Upper lobe of left lung (tissue), 6 donors: ENCODE measurements around the gene ACSL1. TPM values are rescaled to one million over a fixed set of nuclear protein-coding genes. Genes with fewer than 3 reads are reported as not detected.

Experiments used
- ATAC-seq, 2 donors: fragments of 200-7000 bp; cut with Tn5 transposase; one replicate each; pipeline ENCODE4 v1.9.1; 2022; ENCODE audit warnings: mild to moderate bottlenecking in 2 of 2, moderate library complexity in 2 of 2; ENCODE audit not compliant: low FRiP score in 2 of 2
- DNase-seq, 2 donors: peaks; one replicate each; pipeline ENCODE4 v3.0.0-alpha.2; 2019 to 2020
- H3K27ac ChIP-seq, 4 donors: fragments of 200-600 bp; sonication (generic); one replicate each; pipeline ENCODE4 v1.5.1; 2016 to 2019
- H3K27me3 ChIP-seq, 4 donors: fragments of 200-600 bp; sonication (generic); one replicate each; pipeline ENCODE4 v1.5.1; 2017 to 2019
- H3K36me3 ChIP-seq, 4 donors: fragments of 200-600 bp; sonication (generic); one replicate each; pipeline ENCODE4 v1.5.1; 2016 to 2019
- H3K4me1 ChIP-seq, 4 donors: fragments of 200-600 bp; sonication (generic); one replicate each; pipeline ENCODE4 v1.5.1; 2018 to 2019
- H3K4me3 ChIP-seq, 4 donors: fragments of 200-600 bp; sonication (generic); one replicate each; pipeline ENCODE4 v1.5.1; 2017 to 2019; ENCODE audit warnings: mild to moderate bottlenecking in 2 of 4, moderate library complexity in 1 of 4
- H3K9me3 ChIP-seq, 4 donors: fragments of 200-600 bp; sonication (generic); one replicate each; pipeline ENCODE4 v1.5.1; 2018 to 2019
- EP300 ChIP-seq, 4 donors: sonication (generic); formaldehyde crosslinking; IDR thresholded peaks; one replicate each; pipeline ENCODE4 v1.5.1; 2017; ENCODE audit warnings: antibody characterized with exemption in 4 of 4, control low read depth in 2 of 4
- POLR2A ChIP-seq, 4 donors: fragments of 450-650 bp; IDR thresholded peaks; one replicate each; pipeline ENCODE4 v1.5.1; 2016 to 2017; ENCODE audit warnings: antibody characterized with exemption in 4 of 4, mild to moderate bottlenecking in 2 of 4
- POLR2AphosphoS5 ChIP-seq, 2 donors: sonication (generic); formaldehyde crosslinking; IDR thresholded peaks; one replicate each; pipeline ENCODE4 v1.5.1; 2017; ENCODE audit warnings: antibody characterized with exemption in 2 of 2
- WGBS, 2 donors: methylation state at CpG; one replicate each; pipeline ENCODE4 v1.1.5; 2017 to 2018; 5-methylcytosine and 5-hydroxymethylcytosine counted together
- total RNA-seq, 6 donors: library from RNA; depleted of rRNA in 4 of 6; stranded (reverse); fragments of >200 nt in 4 of 6; gene quantifications; one replicate each; pipeline versions ENCODE4 v1.1.0 to v1.2.1, GENCODE V29; 2016 to 2021
- TF ChIP-seq, protein P1 (sequence below), 6 experiments: fragments of 450-650 bp in 4 of 6; fragments of 200-600 bp in 2 of 6; sonication (generic) in 2 of 6; IDR thresholded peaks; one replicate each; pipeline ENCODE4 v1.5.1; 2016 to 2019; ENCODE audit warnings: antibody characterized with exemption in 6 of 6
- donor health status: DM: no; HTN: no; CAD: no; lungs with moderate emphysema.
- donor health status: DM: no; HTN: yes; CAD: no; lungs with severe emphysema.

Gene ACSL1
- total RNA-seq, 6 donors from 2014 or later, result 208 to 306 (median 234) TPM

DNA sequence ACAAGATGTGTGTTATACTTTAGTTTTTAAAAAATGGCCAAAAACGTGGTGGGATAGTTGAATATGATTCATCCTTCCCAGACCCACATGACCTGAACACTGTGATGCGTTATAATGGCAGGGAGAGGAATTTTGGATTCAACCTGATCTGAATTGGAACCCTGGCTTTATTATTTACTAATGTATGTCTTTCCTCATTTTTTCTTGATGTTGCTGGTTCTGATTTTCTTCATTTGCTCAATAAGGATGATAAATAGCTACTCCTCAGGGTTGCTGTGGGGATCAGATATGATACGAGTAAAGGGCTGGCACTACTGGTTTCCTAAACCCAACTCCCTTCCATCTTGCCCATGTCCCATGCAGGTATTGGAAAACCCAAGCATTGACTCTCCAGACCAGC, 24.2 kb upstream of the ACSL1 start:
- no peaks in the 10 kb centered on the region for H3K9me3 ChIP-seq
- no peaks in the 10 kb centered on the region for H3K36me3 ChIP-seq
- H3K4me1 ChIP-seq, result peaks cover 0 to 10% (median 2%) of the 10 kb centered on the region in 4 donors
- H3K4me3 ChIP-seq, result no peak overlapping the region
- no peak for ATAC-seq
- H3K27ac ChIP-seq, result peak overlapping the region; percentile 70 to 85 (median 78)
- no peak for DNase-seq
- 66 to 74% methylated on average over 3 of the region's 3 CpGs for WGBS, 2 donors
- H3K27me3 ChIP-seq, result no peaks in the 10 kb centered on the region
- TF ChIP-seq, protein P1, sequence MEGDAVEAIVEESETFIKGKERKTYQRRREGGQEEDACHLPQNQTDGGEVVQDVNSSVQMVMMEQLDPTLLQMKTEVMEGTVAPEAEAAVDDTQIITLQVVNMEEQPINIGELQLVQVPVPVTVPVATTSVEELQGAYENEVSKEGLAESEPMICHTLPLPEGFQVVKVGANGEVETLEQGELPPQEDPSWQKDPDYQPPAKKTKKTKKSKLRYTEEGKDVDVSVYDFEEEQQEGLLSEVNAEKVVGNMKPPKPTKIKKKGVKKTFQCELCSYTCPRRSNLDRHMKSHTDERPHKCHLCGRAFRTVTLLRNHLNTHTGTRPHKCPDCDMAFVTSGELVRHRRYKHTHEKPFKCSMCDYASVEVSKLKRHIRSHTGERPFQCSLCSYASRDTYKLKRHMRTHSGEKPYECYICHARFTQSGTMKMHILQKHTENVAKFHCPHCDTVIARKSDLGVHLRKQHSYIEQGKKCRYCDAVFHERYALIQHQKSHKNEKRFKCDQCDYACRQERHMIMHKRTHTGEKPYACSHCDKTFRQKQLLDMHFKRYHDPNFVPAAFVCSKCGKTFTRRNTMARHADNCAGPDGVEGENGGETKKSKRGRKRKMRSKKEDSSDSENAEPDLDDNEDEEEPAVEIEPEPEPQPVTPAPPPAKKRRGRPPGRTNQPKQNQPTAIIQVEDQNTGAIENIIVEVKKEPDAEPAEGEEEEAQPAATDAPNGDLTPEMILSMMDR (IDR thresholded peaks at IDR 0.05), result no peak
- TF ChIP-seq EP300 (IDR thresholded peaks at IDR 0.05), result no peak
- no peak for TF ChIP-seq POLR2A (IDR thresholded peaks at IDR 0.05)
- TF ChIP-seq POLR2AphosphoS5 (IDR thresholded peaks at IDR 0.05), result no peak

DNA sequence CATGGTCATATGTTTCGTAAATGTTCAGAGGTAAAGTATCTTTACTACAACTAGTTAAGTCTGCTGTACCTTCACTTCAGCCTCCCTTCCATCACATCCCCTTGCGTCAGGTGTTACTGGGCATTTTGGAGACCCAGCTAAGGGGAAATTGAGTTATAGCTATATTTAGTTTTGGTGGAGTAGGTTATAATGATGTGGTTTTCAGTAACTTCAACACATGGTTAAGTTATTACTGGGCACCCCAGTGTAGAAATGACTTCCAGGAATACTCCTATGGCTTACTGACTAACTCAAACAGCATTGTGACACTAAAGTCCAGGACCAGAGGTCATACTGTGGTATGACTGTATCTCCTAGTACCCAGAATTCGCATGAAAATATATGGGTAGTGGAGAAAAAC, 23.4 kb upstream of the ACSL1 start:
- ATAC-seq, result peak in 1 of 2 donors; percentile 18
- Histone ChIP-seq H3K9me3 (no peaks in the 10 kb centered on the region), H3K4me3 (no peak overlapping the region), H3K27me3 (no peaks in the 10 kb centered on the region), H3K4me1 (peaks cover 0 to 10% (median 2%) of the 10 kb centered on the region in 4 donors), H3K36me3 (no peaks in the 10 kb centered on the region), H3K27ac (peak overlapping the region in 2 of 4 donors; percentile 64 to 85)
- DNase-seq, result no peak
- TF ChIP-seq POLR2A (IDR thresholded peaks at IDR 0.05), result no peak
- TF ChIP-seq EP300 (IDR thresholded peaks at IDR 0.05), result peak in 3 of 4 donors; percentile 50 to 72 (median 52)
- TF ChIP-seq, protein P1 (IDR thresholded peaks at IDR 0.05), result no peak
- TF ChIP-seq POLR2AphosphoS5 (IDR thresholded peaks at IDR 0.05), result peak in 1 of 2 donors; percentile 82
- WGBS, 2 donors, result 81 to 84% methylated on average over 3 of the region's 3 CpGs

DNA sequence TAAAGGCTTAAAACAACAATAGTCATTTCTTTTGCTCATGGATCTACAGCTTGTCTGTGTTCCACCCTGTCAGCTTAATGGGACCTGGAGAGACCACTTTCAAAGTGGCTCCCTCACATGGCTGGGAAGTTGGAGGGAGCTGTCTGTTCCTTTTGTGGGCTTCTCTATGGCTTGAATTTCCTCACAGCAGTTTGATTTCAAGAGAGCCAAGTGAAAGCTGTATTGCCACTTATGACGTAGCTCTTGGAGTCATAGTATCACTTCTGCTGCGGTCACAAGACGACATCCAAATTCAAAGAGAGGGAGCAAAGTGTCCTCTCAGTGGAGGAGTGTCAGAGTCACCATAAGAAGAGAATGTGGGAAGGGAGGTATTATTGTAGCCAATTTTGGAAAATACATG, 22.7 kb upstream of the ACSL1 start:
- TF ChIP-seq POLR2A (IDR thresholded peaks at IDR 0.05) (peak in 1 of 4 donors; percentile 69), EP300 (IDR thresholded peaks at IDR 0.05) (peak in 3 of 4 donors; percentile 69 to 94 (median 90)), POLR2AphosphoS5 (IDR thresholded peaks at IDR 0.05) (peak; percentile 43 to 52)
- TF ChIP-seq, protein P1 (IDR thresholded peaks at IDR 0.05), result no peak
- DNase-seq (no peak), ATAC-seq (peak in 1 of 2 donors; percentile 71)
- 42 to 51% methylated on average over 3 of the region's 3 CpGs for WGBS, 2 donors
- Histone ChIP-seq H3K4me3 (no peak overlapping the region), H3K36me3 (no peaks in the 10 kb centered on the region), H3K27me3 (no peaks in the 10 kb centered on the region), H3K27ac (peak overlapping the region in 3 of 4 donors; percentile 5 to 64 (median 43)), H3K9me3 (no peaks in the 10 kb centered on the region), H3K4me1 (peaks cover 0 to 10% (median 2%) of the 10 kb centered on the region in 4 donors)

DNA sequence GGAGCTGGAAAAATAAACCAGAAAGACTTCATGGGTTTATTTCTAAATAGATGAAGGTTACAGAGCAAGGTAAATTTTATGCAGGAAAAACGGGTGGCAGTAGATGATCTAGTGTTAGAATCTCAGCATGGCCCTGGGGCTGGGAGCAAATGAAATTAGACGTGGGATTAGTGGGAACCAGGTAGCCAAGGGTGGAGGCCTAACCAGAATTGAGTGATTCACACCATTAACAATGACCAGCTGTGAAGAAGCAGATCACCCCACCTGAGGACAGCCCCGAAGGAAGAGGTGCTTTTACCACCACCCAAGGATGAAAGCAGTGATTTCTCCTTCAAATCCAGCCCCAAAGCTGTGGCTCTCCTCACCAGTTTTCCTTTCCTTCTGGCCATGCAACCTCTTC, 20.8 kb upstream of the ACSL1 start:
- no peak overlapping the region for H3K4me3 ChIP-seq
- H3K4me1 ChIP-seq, result peaks cover 0 to 10% (median 2%) of the 10 kb centered on the region in 4 donors
- TF ChIP-seq EP300 (IDR thresholded peaks at IDR 0.05) (no peak), POLR2A (IDR thresholded peaks at IDR 0.05) (no peak), POLR2AphosphoS5 (IDR thresholded peaks at IDR 0.05) (no peak)
- TF ChIP-seq, protein P1 (IDR thresholded peaks at IDR 0.05), result no peak
- no peaks in the 10 kb centered on the region for H3K9me3 ChIP-seq
- 85 to 89% methylated on average over 3 of the region's 3 CpGs for WGBS, 2 donors
- ATAC-seq, result no peak
- H3K36me3 ChIP-seq, result no peaks in the 10 kb centered on the region
- no peak for DNase-seq
- no peaks in the 10 kb centered on the region for H3K27me3 ChIP-seq
- no peak overlapping the region for H3K27ac ChIP-seq
